ENCODE measurements around the gene PTGS1. TPM values are rescaled to one million over a fixed set of nuclear protein-coding genes. Genes with fewer than 3 reads are reported as not detected.

The PTGS1 gene
- total and polyA plus RNA-seq, 4 experiments from 2014 or later: 0.17 to 0.49 (median 0.28) TPM; not detected in 1

GRCh38 chr9:122420315-122420714 lies 49.5 kb downstream of the PTGS1 start:
- Mint-ChIP-seq H3K4me3 (no peak overlapping the region), H3K36me3 (peaks cover 2 to 8% of the 10 kb centered on the region in 2 donors), H3K9me3 (peaks cover 3 to 34% (median 22%) of the 10 kb centered on the region in 8 donors), H3K27ac (no peak overlapping the region), H3K4me1 (no peaks in the 10 kb centered on the region), H3K27me3 (peaks cover 16% of the 10 kb centered on the region in 2 donors)
- no peak for DNase-seq
- no peaks in the 10 kb centered on the region for H3K9me3 ChIP-seq (ENCODE audit: control insufficient read depth in 1 of 2, low read length in 2 of 2)
- intact Hi-C loops (cut with micrococcal nuclease): no loop called here
- H3K4me3 ChIP-seq (ENCODE audit: low read length in 2 of 2): no peak overlapping the region
- no peaks in the 10 kb centered on the region for H3K27me3 ChIP-seq (ENCODE audit: insufficient read depth, low read length)
- no peaks in the 10 kb centered on the region for H3K36me3 ChIP-seq (ENCODE audit: insufficient read depth, low read length)
- H3K4me1 ChIP-seq (ENCODE audit: insufficient read depth, low read length): no peaks in the 10 kb centered on the region
- CTCF ChIA-PET (ENCODE audit: partially characterized antibody): no interaction called here
- no peak overlapping the region for H3K27ac ChIP-seq (ENCODE audit: low read depth, low read length)
- POLR2A ChIA-PET (ENCODE audit: partially characterized antibody): no interaction called here

- H3K27me3 Mint-ChIP-seq: peaks cover 11 to 12% of the 10 kb centered on the region in 2 donors
- POLR2A ChIA-PET (ENCODE audit: partially characterized antibody): no interaction called here
- Histone ChIP-seq H3K4me3 (ENCODE audit: low read length in 2 of 2) (no peak overlapping the region), H3K27me3 (ENCODE audit: insufficient read depth, low read length) (no peaks in the 10 kb centered on the region), H3K4me1 (ENCODE audit: insufficient read depth, low read length) (no peaks in the 10 kb centered on the region), H3K9me3 (ENCODE audit: control insufficient read depth in 1 of 2, low read length in 2 of 2) (no peaks in the 10 kb centered on the region), H3K36me3 (ENCODE audit: insufficient read depth, low read length) (no peaks in the 10 kb centered on the region), H3K27ac (ENCODE audit: low read depth, low read length) (no peak overlapping the region)
- no peak overlapping the region for H3K27ac Mint-ChIP-seq
- H3K4me1 Mint-ChIP-seq: peaks cover 0 to 3% (median 0%) of the 10 kb centered on the region in 4 donors
- CTCF ChIA-PET (ENCODE audit: partially characterized antibody): no interaction called here
- H3K9me3 Mint-ChIP-seq: peaks cover 2 to 22% (median 17%) of the 10 kb centered on the region in 8 donors
- intact Hi-C loops (cut with micrococcal nuclease): no loop called here
- DNase-seq: no peak
- H3K4me3 Mint-ChIP-seq: no peak overlapping the region
- H3K36me3 Mint-ChIP-seq: peaks cover 0 to 6% of the 10 kb centered on the region in 2 donors
Observed at GRCh38 chr9:122425087-122425486, 54.3 kb downstream of the PTGS1 start.

GRCh38 chr9:122426723-122427122 lies 55.9 kb downstream of the PTGS1 start:
- CTCF ChIA-PET (ENCODE audit: partially characterized antibody): no interaction called here

GRCh38 chr9:122442568-122442967 lies 71.7 kb downstream of the PTGS1 start:
- Histone ChIP-seq H3K27me3 (ENCODE audit: insufficient read depth, low read length) (no peaks in the 10 kb centered on the region), H3K4me1 (ENCODE audit: insufficient read depth, low read length) (no peaks in the 10 kb centered on the region), H3K4me3 (ENCODE audit: low read length in 2 of 2) (no peak overlapping the region), H3K9me3 (ENCODE audit: control insufficient read depth in 1 of 2, low read length in 2 of 2) (no peaks in the 10 kb centered on the region), H3K27ac (ENCODE audit: low read depth, low read length) (no peak overlapping the region), H3K36me3 (ENCODE audit: insufficient read depth, low read length) (no peaks in the 10 kb centered on the region)
- Mint-ChIP-seq H3K4me1 (no peaks in the 10 kb centered on the region), H3K27ac (no peak overlapping the region), H3K9me3 (no peaks in the 10 kb centered on the region), H3K27me3 (peaks cover 33 to 35% of the 10 kb centered on the region in 2 donors), H3K36me3 (no peaks in the 10 kb centered on the region), H3K4me3 (no peak overlapping the region)
- intact Hi-C loops (cut with micrococcal nuclease): no loop called here
- ChIA-PET POLR2A (ENCODE audit: partially characterized antibody) (no interaction called here), CTCF (ENCODE audit: partially characterized antibody) (no interaction called here)
- DNase-seq: no peak

More at GRCh38 chr9:122426723-122427122, 55.9 kb downstream of the PTGS1 start:
- Histone ChIP-seq H3K27me3 (ENCODE audit: insufficient read depth, low read length) (no peaks in the 10 kb centered on the region), H3K4me1 (ENCODE audit: insufficient read depth, low read length) (no peaks in the 10 kb centered on the region), H3K27ac (ENCODE audit: low read depth, low read length) (no peak overlapping the region), H3K9me3 (ENCODE audit: control insufficient read depth in 1 of 2, low read length in 2 of 2) (no peaks in the 10 kb centered on the region), H3K36me3 (ENCODE audit: insufficient read depth, low read length) (no peaks in the 10 kb centered on the region), H3K4me3 (ENCODE audit: low read length in 2 of 2) (no peak overlapping the region)
- Mint-ChIP-seq H3K27ac (no peak overlapping the region), H3K9me3 (peaks cover 2 to 18% (median 5%) of the 10 kb centered on the region in 8 donors), H3K4me1 (peaks cover 0 to 3% (median 0%) of the 10 kb centered on the region in 4 donors), H3K36me3 (no peaks in the 10 kb centered on the region), H3K4me3 (no peak overlapping the region), H3K27me3 (peaks cover 14 to 15% of the 10 kb centered on the region in 2 donors)
- intact Hi-C loops (cut with micrococcal nuclease): no loop called here
- no peak for DNase-seq
- POLR2A ChIA-PET (ENCODE audit: partially characterized antibody): no interaction called here

- Histone ChIP-seq H3K9me3 (ENCODE audit: control insufficient read depth in 1 of 2, low read length in 2 of 2) (no peaks in the 10 kb centered on the region), H3K27me3 (ENCODE audit: insufficient read depth, low read length) (no peaks in the 10 kb centered on the region), H3K4me1 (ENCODE audit: insufficient read depth, low read length) (no peaks in the 10 kb centered on the region), H3K27ac (ENCODE audit: low read depth, low read length) (no peak overlapping the region), H3K36me3 (ENCODE audit: insufficient read depth, low read length) (no peaks in the 10 kb centered on the region), H3K4me3 (ENCODE audit: low read length in 2 of 2) (no peak overlapping the region)
- H3K27ac Mint-ChIP-seq: no peak overlapping the region
- DNase-seq: no peak
- no peaks in the 10 kb centered on the region for H3K9me3 Mint-ChIP-seq
- ChIA-PET POLR2A (ENCODE audit: partially characterized antibody) (no interaction called here), CTCF (ENCODE audit: partially characterized antibody) (no interaction called here)
- no peaks in the 10 kb centered on the region for H3K36me3 Mint-ChIP-seq
- peak overlapping the region in 1 of 8 donors; percentile 7 for H3K4me3 Mint-ChIP-seq
- H3K27me3 Mint-ChIP-seq: peaks cover 29 to 34% of the 10 kb centered on the region in 2 donors
- intact Hi-C loops (cut with micrococcal nuclease): no loop called here
- H3K4me1 Mint-ChIP-seq: no peaks in the 10 kb centered on the region
Observed at GRCh38 chr9:122444041-122444733, 73.4 kb downstream of the PTGS1 start.

Other genes with a start within 250 kb of the PTGS1 start
- 10 to 100 TPM; 17.6 to 20.4 TPM for gene NDUFA8, start 211.2 kb upstream of the PTGS1 start, total RNA-seq
- 10 to 100 TPM; 69.6 to 74.3 TPM for gene NDUFA8, start 211.2 kb upstream of the PTGS1 start, polyA plus RNA-seq
- not detected for gene MORN5, start 211.1 kb upstream of the PTGS1 start, total RNA-seq
- gene MORN5, start 211.1 kb upstream of the PTGS1 start, polyA plus RNA-seq: not detected
- not detected for gene LHX6, start 142.1 kb upstream of the PTGS1 start, total RNA-seq
- gene LHX6, start 142.1 kb upstream of the PTGS1 start, polyA plus RNA-seq: not detected
- 10 to 100 TPM; 21.3 to 21.4 TPM for gene RBM18, start 106.2 kb upstream of the PTGS1 start, total RNA-seq
- 10 to 100 TPM; 15.4 to 23.8 TPM for gene RBM18, start 106.2 kb upstream of the PTGS1 start, polyA plus RNA-seq
- 10 to 100 TPM; 26.8 to 27.3 TPM for gene MRRF, start 106.1 kb upstream of the PTGS1 start, total RNA-seq
- 10 to 100 TPM; 15.6 to 18.1 TPM for gene MRRF, start 106.1 kb upstream of the PTGS1 start, polyA plus RNA-seq
- not detected for gene OR1J1, start 106.9 kb downstream of the PTGS1 start, total RNA-seq
- not detected for gene OR1J1, start 106.9 kb downstream of the PTGS1 start, polyA plus RNA-seq
- gene OR1J2, start 139.8 kb downstream of the PTGS1 start, total RNA-seq: not detected
- gene OR1J2, start 139.8 kb downstream of the PTGS1 start, polyA plus RNA-seq: not detected
- gene OR1J4, start 148.1 kb downstream of the PTGS1 start, total RNA-seq: not detected
- not detected for gene OR1J4, start 148.1 kb downstream of the PTGS1 start, polyA plus RNA-seq
- not detected for gene OR1N1, start 156.3 kb downstream of the PTGS1 start, total RNA-seq
- gene OR1N1, start 156.3 kb downstream of the PTGS1 start, polyA plus RNA-seq: not detected
- gene OR1N2, start 182.1 kb downstream of the PTGS1 start, total RNA-seq: not detected
- gene OR1N2, start 182.1 kb downstream of the PTGS1 start, polyA plus RNA-seq: not detected
- not detected for gene OR1L8, start 212.4 kb downstream of the PTGS1 start, total RNA-seq
- gene OR1L8, start 212.4 kb downstream of the PTGS1 start, polyA plus RNA-seq: not detected
- not detected for gene OR1Q1, start 243.7 kb downstream of the PTGS1 start, total RNA-seq
- gene OR1Q1, start 243.7 kb downstream of the PTGS1 start, polyA plus RNA-seq: not detected

Data from CD4-positive, alpha-beta memory T cell (primary cell).